Muscle of back (tissue), 11 donors: ENCODE measurements around the gene CELA3B. TPM values are rescaled to one million over a fixed set of nuclear protein-coding genes. Genes with fewer than 3 reads are reported as not detected.
A peak's percentile ranks its signal among the peaks of the same experiment; 100 is the strongest.
"Not testable (repeated sequence)": the region's sequence is repeated elsewhere in the genome, so short reads cannot be mapped to it uniquely, and the experiment has no call there.

Source experiments
- DNase-seq, 3 donors: peaks; one replicate each; pipeline versions ENCODE4 v3.0.0 to v3.0.0-alpha.2; 2013
- polyA plus RNA-seq, 10 donors: library from polyadenylated mRNA; unstranded; fragments of 120-200 nt; gene quantifications; one replicate each; pipeline ENCODE4 v1.2.1, GENCODE V29; 2013; ENCODE audit not compliant: insufficient read length in 10 of 10

CELA3B gene
- polyA plus RNA-seq, 10 donors = 0.99 TPM; not detected in 9

DNA sequence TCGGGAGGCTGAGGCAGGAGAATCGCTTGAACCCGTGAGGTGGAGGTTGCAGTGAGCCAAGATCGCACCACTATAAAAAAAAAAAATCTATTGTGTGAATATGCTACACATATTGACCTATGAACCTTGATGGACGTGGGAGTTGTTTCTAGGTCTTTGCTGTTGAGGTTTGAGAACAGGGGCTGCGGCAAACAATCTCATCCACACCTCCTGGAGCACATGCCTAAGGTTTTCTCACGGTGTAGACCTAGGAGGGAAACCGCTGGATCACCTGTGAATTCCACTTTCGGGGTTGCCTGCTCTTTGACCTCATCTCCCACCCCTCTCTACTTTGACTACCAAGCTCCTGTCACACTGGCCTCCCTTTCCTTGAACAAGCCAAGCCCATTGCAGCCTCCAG lies 1.5 kb upstream of the CELA3B start:
- not testable (repeated sequence) for DNase-seq

GRCh38 chr1:21978209-21978608 lies 1.4 kb downstream of the CELA3B start:
- DNase-seq = not testable (repeated sequence)

- DNase-seq = not testable (repeated sequence)
Measured at GRCh38 chr1:21980515-21981220, 3.8 kb downstream of the CELA3B start.

GRCh38 chr1:21981253-21981652 lies 4.4 kb downstream of the CELA3B start:
- not testable (repeated sequence) for DNase-seq

DNA sequence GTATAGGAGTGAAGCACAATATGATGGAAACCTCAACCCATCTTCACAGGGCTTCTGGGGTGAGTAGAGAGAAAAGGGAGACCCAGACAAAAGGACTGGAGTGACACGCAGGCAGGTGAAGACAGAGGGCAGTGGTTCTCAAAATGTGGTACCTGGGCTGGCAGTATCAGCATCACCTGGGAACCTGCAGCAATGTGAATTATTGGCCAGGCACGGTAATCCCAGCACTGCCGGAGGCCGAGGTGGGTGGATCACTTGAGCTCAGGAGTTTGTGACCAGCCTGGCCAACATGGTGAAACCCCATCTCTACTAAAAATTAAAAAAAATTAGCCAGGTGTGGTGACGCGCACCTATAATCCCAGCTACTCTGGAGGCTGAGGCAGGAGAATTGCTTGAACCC lies 5.3 kb downstream of the CELA3B start:
- DNase-seq = not testable (repeated sequence)

- DNase-seq = not testable (repeated sequence)
Measured at GRCh38 chr1:21983539-21983938, 6.7 kb downstream of the CELA3B start.

GRCh38 chr1:21985893-21986292 lies 9.1 kb downstream of the CELA3B start:
- DNase-seq = not testable (repeated sequence)

GRCh38 chr1:21986386-21986785 lies 9.6 kb downstream of the CELA3B start:
- not testable (repeated sequence) for DNase-seq

- DNase-seq = not testable (repeated sequence)
Measured at GRCh38 chr1:21989672-21990393, 13.0 kb downstream of the CELA3B start.

DNA sequence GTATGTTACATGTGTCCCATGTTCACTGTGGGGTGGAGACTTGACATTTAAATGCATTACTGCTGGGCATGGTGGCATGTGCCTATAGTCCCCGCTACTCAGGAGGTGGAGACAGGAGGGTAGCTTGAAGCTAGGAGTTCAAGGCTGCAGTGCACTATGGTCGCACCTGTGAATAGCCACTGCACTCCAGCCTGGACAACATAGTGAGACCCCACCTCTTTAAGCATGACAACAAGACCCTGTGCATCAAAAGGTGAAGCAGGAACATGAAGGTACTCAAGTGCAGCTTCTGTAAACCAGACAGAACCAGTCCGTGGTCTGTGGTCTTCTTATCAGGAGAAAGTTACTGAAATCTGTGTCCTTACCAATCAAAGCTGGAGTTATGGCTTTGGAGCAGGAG lies 15.4 kb downstream of the CELA3B start:
- not testable (repeated sequence) for DNase-seq

- not testable (repeated sequence) for DNase-seq
Measured at GRCh38 chr1:21994716-21995115, 17.9 kb downstream of the CELA3B start.

GRCh38 chr1:21996663-21996970 lies 19.8 kb downstream of the CELA3B start:
- DNase-seq = not testable (repeated sequence)

DNA sequence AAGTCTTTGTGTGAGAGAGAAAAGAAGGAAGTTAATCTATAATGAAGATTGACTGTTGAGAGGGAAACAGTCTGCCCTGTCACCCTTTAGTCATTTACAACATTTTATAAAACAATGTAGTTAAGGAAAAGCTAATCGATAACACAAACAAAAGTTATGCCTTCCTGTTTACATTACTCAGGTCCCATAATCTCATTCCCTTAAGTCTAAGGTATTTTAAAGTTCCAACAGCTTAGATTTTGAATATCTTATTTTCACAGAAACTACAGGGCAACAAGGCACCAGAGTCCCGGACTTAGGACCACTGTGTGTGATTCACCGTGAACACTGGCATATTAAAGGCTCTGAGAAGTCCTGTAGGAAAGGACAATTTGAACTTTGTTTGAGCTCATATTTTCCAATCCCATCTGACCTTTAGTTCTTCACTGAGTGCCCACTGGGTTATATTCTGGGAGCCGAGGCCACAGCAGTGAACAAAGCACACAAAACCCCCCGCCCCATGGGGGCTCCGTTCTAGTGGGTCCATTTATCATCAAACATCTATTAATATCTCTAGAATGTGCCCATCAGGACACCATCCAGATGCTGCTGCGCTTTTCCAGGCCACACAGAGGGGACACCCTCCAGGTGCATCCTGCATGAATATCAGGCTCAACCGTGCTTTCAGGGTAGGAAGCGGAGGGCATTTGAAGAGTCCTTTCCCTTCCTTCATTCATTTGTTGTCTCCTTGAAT lies 21.2 kb downstream of the CELA3B start:
- not testable (repeated sequence) for DNase-seq

GRCh38 chr1:21998624-21999294 lies 21.9 kb downstream of the CELA3B start:
- not testable (repeated sequence) for DNase-seq

DNA sequence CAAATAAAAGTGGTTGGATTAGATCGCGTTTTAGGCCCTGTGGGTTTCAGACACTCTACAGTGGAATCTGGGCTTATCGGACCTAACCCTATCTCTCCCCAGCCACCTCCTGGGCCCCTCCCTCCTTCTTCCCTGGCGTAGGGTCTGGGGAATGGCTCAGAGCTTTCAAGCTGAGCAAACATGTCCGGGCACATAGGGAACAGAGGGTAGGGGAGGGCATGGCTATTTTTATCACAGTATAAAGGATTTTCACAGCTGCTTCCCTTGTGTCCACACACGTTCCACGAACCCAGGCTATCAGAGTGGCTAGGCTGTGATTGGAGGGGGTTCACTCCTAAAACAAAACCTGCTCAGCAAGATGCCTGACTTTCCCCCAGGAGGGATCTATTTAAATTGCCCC lies 22.8 kb downstream of the CELA3B start:
- DNase-seq = peak in 1 of 3 donors; percentile 17

- DNase-seq = no peak
Measured at GRCh38 chr1:22001409-22001808, 24.6 kb downstream of the CELA3B start, which contains the start of gene CELA3A. Gene CELA3A (plus strand): TSS chr1:22001657. CDS start chr1:22001675, 18 bp downstream.

DNA sequence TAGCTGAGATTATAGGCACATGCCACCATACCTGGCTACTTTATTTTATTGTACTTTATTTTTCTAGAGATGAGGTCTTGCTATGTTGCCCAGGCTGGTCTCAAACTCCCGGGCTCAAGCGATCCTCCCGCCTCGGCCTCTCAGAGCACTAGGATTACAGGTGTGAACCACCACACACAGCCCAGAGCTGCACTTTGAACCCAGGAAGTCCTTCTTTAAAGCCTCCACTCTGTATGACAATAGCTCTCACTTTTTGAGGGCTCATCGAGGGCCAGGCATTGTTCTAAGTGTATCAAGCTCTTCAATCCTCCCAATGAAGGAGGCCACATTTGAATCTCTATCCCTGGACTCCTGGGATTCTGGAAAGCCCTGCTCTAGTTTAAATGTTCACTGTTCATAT lies 25.6 kb downstream of the CELA3B start:
- DNase-seq = not testable (repeated sequence)

DNA sequence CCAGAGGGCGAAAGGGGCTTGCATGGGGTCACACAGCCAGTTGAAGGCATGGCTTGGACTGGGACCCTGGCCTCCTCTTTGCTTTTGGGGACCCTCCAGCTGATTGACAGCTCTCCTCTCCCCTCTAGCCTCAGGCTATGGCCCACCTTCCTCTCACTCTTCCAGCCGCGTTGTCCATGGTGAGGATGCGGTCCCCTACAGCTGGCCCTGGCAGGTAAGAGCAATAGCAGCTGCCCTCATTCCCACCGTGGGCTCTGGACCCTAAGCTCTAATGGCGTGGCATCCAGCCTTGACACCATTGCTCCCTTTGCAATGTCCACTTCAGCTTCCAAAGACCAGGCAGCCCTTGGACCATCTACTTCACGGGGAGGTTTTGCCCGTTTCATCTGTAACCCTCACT lies 26.1 kb downstream of the CELA3B start:
- DNase-seq = not testable (repeated sequence)

GRCh38 chr1:22003959-22004358 lies 27.1 kb downstream of the CELA3B start:
- DNase-seq = not testable (repeated sequence)

DNA sequence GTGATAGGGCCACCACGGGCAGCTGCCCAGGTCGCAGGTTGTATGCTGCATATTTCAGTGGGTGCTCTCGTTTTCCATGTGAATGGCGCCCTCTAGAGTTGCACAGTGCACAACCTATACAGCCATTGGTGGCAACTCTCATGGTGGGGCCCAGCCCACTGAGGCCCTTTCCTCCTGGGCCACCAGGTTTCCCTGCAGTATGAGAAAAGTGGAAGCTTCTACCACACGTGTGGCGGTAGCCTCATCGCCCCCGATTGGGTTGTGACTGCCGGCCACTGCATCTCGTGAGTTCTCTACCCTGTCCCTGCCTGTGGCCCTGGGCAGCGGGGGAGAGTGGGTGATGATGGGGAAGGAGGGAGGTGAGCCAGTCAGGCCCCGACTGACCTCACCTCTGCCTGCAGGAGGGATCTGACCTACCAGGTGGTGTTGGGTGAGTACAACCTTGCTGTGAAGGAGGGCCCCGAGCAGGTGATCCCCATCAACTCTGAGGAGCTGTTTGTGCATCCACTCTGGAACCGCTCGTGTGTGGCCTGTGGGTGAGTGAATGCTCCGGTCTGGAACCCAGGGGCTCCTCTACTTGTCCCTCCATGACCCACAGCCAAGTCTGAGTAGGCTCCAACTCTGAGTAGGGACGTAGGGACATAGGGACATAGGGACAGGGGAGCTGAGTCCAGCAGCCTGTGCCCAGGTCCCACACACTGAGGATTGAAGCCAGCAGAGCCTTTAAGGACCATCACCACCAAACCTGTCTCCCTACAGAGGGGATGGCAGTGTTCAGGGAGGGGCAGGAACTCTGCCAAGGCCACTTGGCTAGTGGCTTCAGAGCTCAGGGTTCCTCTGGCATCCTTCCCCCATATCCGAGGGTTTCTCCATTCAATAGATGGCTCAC lies 28.7 kb downstream of the CELA3B start:
- DNase-seq = not testable (repeated sequence)

DNA sequence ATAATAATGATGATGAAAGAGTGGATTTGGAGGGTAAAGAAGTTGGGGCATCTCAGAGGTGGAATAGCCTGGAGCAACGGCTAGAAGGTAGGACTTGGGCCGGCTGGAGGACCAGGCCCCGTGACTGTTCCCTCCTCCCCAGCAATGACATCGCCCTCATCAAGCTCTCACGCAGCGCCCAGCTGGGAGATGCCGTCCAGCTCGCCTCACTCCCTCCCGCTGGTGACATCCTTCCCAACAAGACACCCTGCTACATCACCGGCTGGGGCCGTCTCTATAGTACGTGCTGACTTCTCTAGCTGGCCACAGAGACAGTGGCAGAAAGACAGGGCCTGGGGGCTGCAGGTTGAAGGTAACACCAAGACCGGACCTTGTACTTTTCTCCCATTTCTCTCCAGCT lies 29.9 kb downstream of the CELA3B start:
- not testable (repeated sequence) for DNase-seq
